Ovary (tissue), 9 donors: ENCODE measurements around the gene GNB1L. TPM values are rescaled to one million over a fixed set of nuclear protein-coding genes. Genes with fewer than 3 reads are reported as not detected.

Source experiments
- DNase-seq, 5 donors: peaks; one replicate each; pipeline ENCODE4 v3.0.0-alpha.2; 2019 to 2020
- H3K27ac ChIP-seq, 2 donors: fragments of 200-600 bp; one replicate each; pipeline versions ENCODE4 v1.5.1 to v1.8.0; 2019 to 2022
- H3K27me3 ChIP-seq: fragments of 200-600 bp; one replicate; pipeline ENCODE4 v1.8.0; 2022
- H3K36me3 ChIP-seq: fragments of 200-600 bp; sonication (generic); one replicate; pipeline ENCODE4 v1.5.1; 2019
- H3K4me1 ChIP-seq: one replicate; pipeline ENCODE4 v1.8.1; 2013; ENCODE audit warnings: mild to moderate bottlenecking, moderate library complexity; ENCODE audit not compliant: insufficient read depth
- H3K4me3 ChIP-seq: fragments of 200-600 bp; sonication (generic); one replicate; pipeline ENCODE4 v1.5.1; 2017
- H3K9me3 ChIP-seq, 2 donors: fragments of 200-600 bp in 1 of 2; sonication (generic) in 1 of 2; one replicate each; pipeline versions ENCODE4 v1.5.1 to v1.8.1; 2013 to 2019; ENCODE audit warnings: mild to moderate bottlenecking in 1 of 2, moderate library complexity in 1 of 2
- CTCF ChIP-seq, 3 donors: fragments of 450-650 bp in 2 of 3; fragments of 200-600 bp in 1 of 3; IDR thresholded peaks; one replicate each; pipeline versions ENCODE4 v1.5.1 to v1.8.0; 2016 to 2022; ENCODE audit warnings: antibody characterized with exemption in 3 of 3, mild to moderate bottlenecking in 1 of 3
- EP300 ChIP-seq: sonication (generic); formaldehyde crosslinking; IDR thresholded peaks from one replicate; pipeline ENCODE4 v1.6.1; 2017; ENCODE audit warnings: antibody characterized with exemption
- POLR2A ChIP-seq: fragments of 450-650 bp; IDR thresholded peaks from one replicate; pipeline ENCODE4 v1.6.1; 2017; ENCODE audit warnings: antibody characterized with exemption, mild to moderate bottlenecking, moderate library complexity
- WGBS, 3 donors: extraction: QIAGEN DNeasy Blood & Tissue Kit in 1 of 3; methylation state at CpG; one replicate each; pipeline versions ENCODE4 v1.1.5 to v1.1.7; 2013 to 2017; 5-methylcytosine and 5-hydroxymethylcytosine counted together
- intact Hi-C, 4 donors: fragments of 100-400 bp; cut with DNase I; formaldehyde crosslinking; loops; one replicate each; pipeline versions ENCODE4 v1.11.0 to v1.15.1; 2022 to 2023
- polyA plus RNA-seq, 2 donors: library from polyadenylated mRNA; stranded (reverse); fragments of 200-250 nt in 1 of 2; fragments of 350-450 nt in 1 of 2; fragmentation: Illumina TruSeq in 1 of 2; extraction: RNeasy Lipid Tissue Mini Kit (QIAGEN cat#74804) in 1 of 2; gene quantifications; one replicate each; pipeline ENCODE4 v1.2.3, GENCODE V29; 2013 to 2014
- total RNA-seq, 7 donors: library from RNA; depleted of rRNA in 2 of 7; stranded (reverse); fragments of >200 nt in 2 of 7; fragmentation: NEBNext Ultra II Directional in 3 of 7; extraction: Animal tissue kit (Norgen Biotek cat#: 25700) in 3 of 7; gene quantifications; one replicate each; pipeline versions ENCODE4 v1.1.0 to v1.2.4, GENCODE V29; 2016 to 2023
- donor health status: DM: no; HTN: no; CAD: no; lungs with moderate emphysema.
- donor health status: DM: no; HTN: no; CAD: no.
- donor health status: Bipolar disorder and iron deficiency.
- donor health status: DM: yes; HTN: yes; CAD: no.
- donor health status: DM: no; HTN: no; CAD: no.
- donor health status: DM: yes; HTN: yes; CAD: no.

GNB1L gene
- total and polyA plus RNA-seq, 9 donors: 3.1 to 14.9 (median 5.8) TPM; not detected in 1

GRCh38 chr22:19753996-19754700, 100.5 kb downstream of the GNB1L start:
- Histone ChIP-seq H3K27ac (no peak overlapping the region), H3K4me3 (no peak overlapping the region), H3K36me3 (no peaks in the 10 kb centered on the region), H3K9me3 (no peaks in the 10 kb centered on the region), H3K4me1 (no peaks in the 10 kb centered on the region), H3K27me3 (peaks cover 8% of the 10 kb centered on the region)
- TF ChIP-seq CTCF (IDR thresholded peaks at IDR 0.05) (no peak), EP300 (no peak), POLR2A (no peak)
- 63 to 71% (median 64%) methylated on average over 14 of the region's 14 CpGs for WGBS, 3 donors
- intact Hi-C loops: no loop called here
- no peak for DNase-seq

- no peaks in the 10 kb centered on the region for H3K9me3 ChIP-seq
- H3K36me3 ChIP-seq: no peaks in the 10 kb centered on the region
- no peaks in the 10 kb centered on the region for H3K4me1 ChIP-seq
- H3K27me3 ChIP-seq: peaks cover 4% of the 10 kb centered on the region
- intact Hi-C loops: no loop called here
- no peak overlapping the region for H3K4me3 ChIP-seq
- DNase-seq: no peak
- WGBS, 3 donors: 82 to 84% (median 83%) methylated on average over 10 of the region's 10 CpGs
- TF ChIP-seq POLR2A (no peak), CTCF (IDR thresholded peaks at IDR 0.05) (no peak), EP300 (no peak)
- H3K27ac ChIP-seq: no peak overlapping the region
Observed at GRCh38 chr22:19753090-19753842, 101.4 kb downstream of the GNB1L start.

GRCh38 chr22:19751497-19752245, 103.0 kb downstream of the GNB1L start:
- Histone ChIP-seq H3K4me3 (no peak overlapping the region), H3K27ac (no peak overlapping the region), H3K36me3 (no peaks in the 10 kb centered on the region), H3K27me3 (peaks cover 4% of the 10 kb centered on the region), H3K4me1 (no peaks in the 10 kb centered on the region), H3K9me3 (no peaks in the 10 kb centered on the region)
- 87 to 96% (median 88%) methylated on average over 14 of the region's 14 CpGs for WGBS, 3 donors
- no peak for DNase-seq
- no peak for TF ChIP-seq EP300
- intact Hi-C loops: no loop called here

- TF ChIP-seq EP300 (no peak), POLR2A (no peak)
- intact Hi-C loops: no loop called here
- Histone ChIP-seq H3K27ac (no peak overlapping the region), H3K36me3 (no peaks in the 10 kb centered on the region), H3K4me3 (no peak overlapping the region), H3K27me3 (peaks cover 4% of the 10 kb centered on the region), H3K9me3 (no peaks in the 10 kb centered on the region), H3K4me1 (no peaks in the 10 kb centered on the region)
- 51 to 55% (median 53%) methylated on average over 25 to 27 of the region's 27 CpGs for WGBS, 3 donors
- no peak for DNase-seq
Observed at GRCh38 chr22:19750507-19751490, 103.9 kb downstream of the GNB1L start.

- no peak for TF ChIP-seq CTCF (IDR thresholded peaks at IDR 0.05)
- no peak for TF ChIP-seq EP300
- TF ChIP-seq POLR2A: no peak
- no peaks in the 10 kb centered on the region for H3K9me3 ChIP-seq
- H3K4me1 ChIP-seq: no peaks in the 10 kb centered on the region
- no peak for DNase-seq
- H3K27ac ChIP-seq: no peak overlapping the region
- H3K27me3 ChIP-seq: no peaks in the 10 kb centered on the region
- intact Hi-C loops: no loop called here
- 73 to 81% (median 76%) methylated on average over 12 of the region's 12 CpGs for whole genome bisulfite sequencing, 3 donors
- no peak overlapping the region for H3K4me3 ChIP-seq
- no peaks in the 10 kb centered on the region for H3K36me3 ChIP-seq
Observed at GRCh38 chr22:19749876-19750275, 104.8 kb downstream of the GNB1L start.
